DMS 273 treated with DMSO at 0.1 percent for 48 hours (cell line): ENCODE results near the gene AFAP1.

Experiments
- DNase-seq: peaks from one replicate; lab custom pipeline; 2025; lab: John Stamatoyannopoulos, UW

AFAP1 gene

GRCh38 chr4:7893539-7893938, 46.1 kb downstream of the AFAP1 start:
- no peak for DNase-seq

DNA sequence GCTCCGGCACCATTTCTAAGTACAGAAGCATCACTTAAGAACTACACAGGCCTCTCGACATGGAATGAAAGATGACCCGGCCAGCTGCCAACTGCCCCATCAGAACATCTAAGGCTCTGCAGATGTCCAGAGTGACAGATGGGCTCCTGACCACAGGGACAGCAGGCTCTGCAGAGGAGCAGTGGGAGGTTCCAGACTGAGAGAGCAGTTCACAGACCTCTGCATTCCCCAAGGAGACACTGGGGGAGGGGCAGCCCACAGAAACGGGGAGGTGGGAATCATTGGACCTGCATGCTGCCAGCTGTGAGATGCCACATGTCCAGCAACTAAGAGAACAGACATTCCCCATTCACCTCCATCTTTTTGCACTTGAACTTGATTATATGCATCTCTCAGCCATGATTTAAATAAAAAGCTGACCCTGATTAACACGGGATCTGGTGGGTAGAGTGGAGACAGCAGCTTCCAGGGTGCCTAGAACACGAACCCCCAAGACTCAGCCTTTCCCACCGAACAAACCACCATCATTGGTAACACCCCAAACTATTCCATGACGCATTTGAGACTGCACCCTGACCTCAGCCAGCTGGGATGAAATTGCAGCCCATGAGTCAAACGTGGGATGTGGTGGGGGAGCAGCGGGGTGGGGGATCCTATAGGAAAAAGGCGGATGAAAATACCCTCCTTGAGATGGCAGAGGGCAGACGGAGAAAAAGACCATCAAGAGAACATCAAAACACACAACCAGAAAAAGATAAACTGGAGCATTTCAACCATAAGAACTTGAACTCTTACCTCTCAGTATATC, 47.2 kb downstream of the AFAP1 start:
- DNase-seq, result peak; percentile 89

GRCh38 chr4:7890635-7891393, 48.8 kb downstream of the AFAP1 start:
- DNase-seq, result peak; percentile 44

DNA sequence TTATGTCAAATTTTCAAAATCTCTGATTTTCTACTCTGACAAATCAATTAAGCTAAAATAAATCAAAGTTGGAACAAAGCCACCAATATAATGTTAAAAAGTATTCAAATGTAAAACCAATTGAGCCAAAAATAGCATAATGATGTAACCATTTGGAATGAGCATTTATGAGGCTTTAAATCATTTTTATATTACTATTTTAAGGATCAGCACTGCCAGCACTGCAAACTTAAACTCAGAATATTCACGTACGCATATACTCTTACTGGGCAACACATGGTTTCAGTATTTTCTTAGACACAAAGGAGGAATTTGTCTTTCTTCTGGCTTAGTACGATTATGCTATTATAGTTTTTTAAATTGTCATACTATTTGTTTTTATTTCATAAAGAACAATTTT, 52.2 kb downstream of the AFAP1 start:
- no peak for DNase-seq

DNA sequence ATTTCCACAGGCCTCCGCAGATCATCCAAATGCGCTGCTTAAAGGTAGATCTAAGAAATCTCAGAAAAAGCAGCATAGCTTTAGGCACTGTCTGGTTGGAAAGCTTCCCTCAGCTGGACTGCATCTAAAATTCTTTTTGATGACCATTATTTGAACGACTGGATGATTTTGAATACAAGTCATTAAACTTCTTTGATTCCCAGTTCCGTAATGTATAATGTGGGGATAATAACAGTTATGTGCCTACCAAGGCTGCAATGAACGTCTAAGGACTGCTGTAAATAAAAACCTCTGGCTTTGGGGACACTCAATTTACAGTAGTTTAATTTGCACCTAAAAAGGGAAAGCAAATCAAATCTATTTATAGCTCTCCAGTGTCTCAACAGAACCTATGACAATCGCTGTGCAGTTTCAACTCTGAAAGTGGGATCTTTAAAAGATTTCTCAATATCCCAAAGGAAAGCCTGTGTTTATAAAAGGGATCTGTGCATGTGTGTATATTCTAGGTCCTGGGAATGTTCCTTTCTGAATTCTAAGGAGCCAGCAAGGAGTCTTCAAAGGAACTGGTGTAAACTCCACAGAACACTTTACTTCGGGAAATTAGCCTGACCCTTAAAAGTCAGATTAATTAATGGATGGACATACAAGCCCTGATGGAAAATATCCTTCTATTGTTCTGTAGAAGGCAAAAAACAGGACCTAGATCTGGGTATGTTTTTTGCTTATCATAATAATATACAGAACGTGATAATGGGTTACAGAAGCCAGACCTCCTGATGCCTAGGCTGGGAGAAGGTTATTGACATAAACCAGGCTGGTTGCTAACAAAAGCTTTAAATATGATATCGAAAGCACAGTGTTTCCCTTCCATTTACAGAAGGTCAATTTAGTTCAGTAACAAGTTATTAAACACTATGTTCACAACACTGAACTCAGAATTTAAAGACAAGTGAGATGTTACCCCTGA, 53.4 kb downstream of the AFAP1 start:
- no peak for DNase-seq

DNA sequence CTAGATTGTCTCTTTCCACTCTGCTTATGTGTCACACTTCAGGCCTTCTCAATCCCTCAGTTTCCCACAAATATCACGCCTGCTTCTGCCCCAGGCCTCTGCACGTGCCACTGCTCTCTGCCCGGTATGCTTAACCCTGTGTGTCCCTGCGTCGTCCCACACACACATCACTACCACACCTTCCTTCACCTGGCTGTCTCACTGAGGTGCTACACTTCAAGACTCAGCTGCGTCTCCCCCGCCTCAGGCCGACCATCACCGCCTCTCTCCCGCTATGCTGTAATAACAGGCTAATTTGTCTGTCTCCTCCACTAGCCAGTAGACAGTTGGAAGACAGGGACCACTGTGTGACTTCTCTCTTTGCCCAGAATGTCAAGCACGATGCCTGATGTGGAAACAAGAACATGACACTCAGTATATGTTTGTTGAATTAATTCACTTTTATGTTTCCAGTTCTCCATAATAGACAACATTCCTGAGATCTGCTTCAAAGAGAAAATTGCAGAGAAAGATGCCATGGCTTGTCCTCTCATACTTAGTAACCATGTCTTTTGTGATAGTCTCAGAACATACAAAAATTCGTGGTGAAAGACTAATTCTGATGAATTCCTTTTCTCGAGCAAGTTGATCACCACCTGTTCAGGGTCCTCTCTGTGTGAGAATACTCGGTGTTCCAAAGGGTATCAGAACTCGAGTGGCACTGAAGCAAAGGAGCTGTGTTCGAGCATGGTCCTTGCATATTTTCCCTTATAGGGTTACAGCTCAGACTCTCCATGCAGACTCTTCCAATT, 54.2 kb downstream of the AFAP1 start:
- DNase-seq, result no peak

GRCh38 chr4:7880683-7881082, 59.0 kb downstream of the AFAP1 start:
- no peak for DNase-seq

DNA sequence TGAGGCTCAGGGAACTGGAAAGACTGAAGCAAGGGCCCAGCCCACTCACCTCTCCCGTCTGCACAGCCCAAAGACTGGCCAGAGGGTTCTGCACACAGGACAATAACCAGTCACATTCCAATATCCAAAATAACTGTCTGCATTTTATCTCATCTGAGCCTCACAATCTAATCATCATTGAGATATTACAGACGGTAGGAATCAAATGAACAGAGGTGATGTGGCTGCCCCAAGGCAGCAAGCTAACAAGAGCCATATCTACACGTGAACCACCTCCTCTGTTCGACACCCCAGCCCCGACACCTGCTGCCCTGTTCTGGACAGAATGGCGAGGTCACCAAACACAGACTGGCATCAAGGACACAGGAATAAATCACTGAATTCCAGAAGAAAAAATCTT, 60.5 kb downstream of the AFAP1 start:
- DNase-seq, result no peak

- no peak for DNase-seq
These were observed 61.3 kb downstream of the AFAP1 start for GRCh38 chr4:7878323-7878722.

GRCh38 chr4:7877176-7877575, 62.5 kb downstream of the AFAP1 start:
- no peak for DNase-seq

DNA sequence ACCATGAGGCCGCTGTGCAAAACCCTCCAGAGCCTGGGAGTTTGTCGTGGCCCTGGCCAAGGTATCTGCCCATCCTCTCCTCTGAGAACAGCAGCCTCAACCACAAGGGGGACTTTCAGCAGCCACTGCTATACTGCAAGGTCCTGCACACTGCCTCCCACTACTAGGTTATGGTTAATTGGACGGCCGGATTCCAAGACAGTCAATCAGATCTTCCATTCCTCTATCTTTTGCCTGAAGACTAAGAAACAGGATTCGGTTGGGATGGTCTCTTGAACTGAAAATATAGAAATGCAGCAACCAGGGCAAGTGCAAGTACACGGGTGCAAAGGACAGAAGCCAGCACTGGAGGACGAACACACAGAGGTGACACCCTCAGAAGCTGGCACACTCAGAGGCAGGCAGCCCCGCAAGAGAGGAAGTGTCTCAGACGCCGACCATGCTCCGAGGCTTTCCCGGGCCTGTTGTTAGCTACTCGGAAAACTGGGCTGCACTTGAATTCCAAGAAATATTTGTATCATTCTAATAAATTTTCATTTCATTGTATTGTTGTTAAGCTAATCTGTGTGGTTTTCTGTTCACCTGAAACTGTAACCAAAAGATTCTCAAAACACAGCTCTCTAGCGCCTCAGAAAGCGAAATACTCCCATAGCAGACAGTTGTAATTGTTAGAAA, 63.3 kb downstream of the AFAP1 start:
- peak; percentile 7 for DNase-seq

DNA sequence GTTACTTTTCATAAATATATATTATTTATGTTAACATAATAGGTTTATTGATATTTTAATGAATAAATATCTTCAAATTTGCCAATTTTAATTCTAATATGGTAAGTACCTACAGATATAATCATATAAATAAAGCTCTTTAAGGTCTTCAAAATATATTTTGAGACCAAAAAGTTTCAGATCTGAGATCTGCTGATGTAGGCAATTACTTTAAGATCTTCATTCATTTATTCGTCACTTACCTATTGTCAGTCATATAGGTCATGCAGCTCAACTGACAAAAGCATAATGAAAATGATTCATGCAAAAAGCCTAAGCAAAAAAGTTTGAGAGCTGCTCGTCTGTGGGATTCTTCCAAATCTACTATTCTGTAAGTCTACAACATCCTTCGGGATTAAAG, 64.8 kb downstream of the AFAP1 start:
- DNase-seq, result no peak

DNA sequence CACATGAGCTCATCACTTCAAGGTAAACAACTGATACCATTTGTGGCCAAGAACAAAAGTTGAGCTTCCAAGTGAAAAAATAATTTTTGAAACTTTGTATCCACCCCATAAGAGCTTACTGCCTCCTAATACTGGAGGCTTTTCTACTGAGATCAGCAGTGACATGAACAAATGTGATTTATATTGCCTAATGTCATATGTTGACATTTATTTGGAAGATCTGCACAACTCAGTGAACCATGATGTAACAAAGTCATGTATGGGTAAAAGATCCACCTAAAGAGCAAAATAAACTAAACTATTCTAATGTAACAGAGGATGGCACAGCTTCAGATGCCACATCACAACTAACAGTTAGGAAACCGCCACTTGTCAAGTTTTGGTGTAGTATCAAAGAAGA, 65.8 kb downstream of the AFAP1 start:
- DNase-seq, result no peak

DNA sequence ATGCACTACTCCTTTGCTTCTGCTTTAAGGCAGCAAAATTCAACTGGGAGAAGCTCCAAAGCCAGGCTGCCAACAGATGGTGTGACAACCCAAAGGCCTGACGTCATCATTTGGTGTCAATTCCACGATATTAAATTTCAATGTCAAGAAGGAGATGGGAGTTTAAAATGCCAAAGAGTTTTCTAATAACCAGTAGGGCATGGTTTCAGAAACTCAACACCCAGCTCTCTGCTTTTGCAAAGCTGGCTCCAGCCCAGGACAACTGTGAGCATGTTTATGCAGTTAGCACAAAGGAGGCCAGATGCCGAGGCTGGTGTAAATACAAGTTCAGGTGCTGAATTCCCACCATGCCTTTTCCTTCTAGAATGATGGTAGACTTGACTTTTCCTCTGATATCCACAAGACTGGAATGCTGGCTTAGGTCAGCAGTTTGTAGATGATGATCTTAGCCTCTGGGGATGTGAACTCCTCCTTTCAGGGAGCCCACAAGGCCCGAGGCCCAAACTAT, 67.3 kb downstream of the AFAP1 start:
- DNase-seq, result peak; percentile 95

DNA sequence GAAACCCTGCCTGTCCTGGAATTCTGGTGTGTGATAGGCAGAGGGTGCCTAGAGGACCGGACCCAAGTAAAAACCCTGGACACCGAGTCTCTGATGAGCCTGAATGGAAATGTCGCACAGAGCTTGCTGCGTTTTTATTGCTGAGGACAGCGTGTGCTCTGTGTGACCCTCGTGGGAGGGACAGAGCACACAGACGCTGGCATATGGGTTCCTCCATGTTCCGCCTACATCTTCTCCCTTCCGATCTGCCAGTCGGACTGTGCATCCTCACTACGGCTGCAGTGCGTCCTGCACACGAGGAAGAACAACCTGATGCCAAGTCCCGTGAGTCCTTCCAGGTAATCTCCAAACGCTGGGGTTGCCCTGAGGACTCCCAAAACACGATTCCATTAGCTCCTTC, 68.3 kb downstream of the AFAP1 start:
- DNase-seq, result no peak

- no peak for DNase-seq
These were observed 70.7 kb downstream of the AFAP1 start for GRCh38 chr4:7868892-7869471.

DNA sequence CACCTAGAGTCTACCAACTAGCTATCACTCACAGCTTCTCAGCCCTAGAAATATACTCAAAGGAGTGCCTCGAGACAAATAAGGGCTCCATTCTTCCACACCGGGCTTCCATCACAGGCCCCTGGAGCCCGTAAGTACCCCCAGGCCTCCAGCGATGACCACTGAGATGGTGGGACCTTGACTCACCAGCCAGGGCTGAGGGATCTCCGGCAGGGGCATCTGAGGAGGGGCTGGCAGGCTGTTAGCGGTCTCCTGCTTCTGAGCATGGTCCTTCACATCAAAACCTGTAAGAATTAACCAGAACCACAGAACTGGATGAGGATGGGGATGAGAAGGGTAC, 71.3 kb downstream of the AFAP1 start:
- DNase-seq, result no peak

GRCh38 chr4:7867701-7868435, 71.8 kb downstream of the AFAP1 start:
- no peak for DNase-seq

GRCh38 chr4:7867191-7867590, 72.5 kb downstream of the AFAP1 start:
- no peak for DNase-seq

GRCh38 chr4:7865533-7865932, 74.1 kb downstream of the AFAP1 start:
- no peak for DNase-seq
